GM10248 (cell line): ENCODE results near the gene PROM2.

Experiments used
- CTCF ChIA-PET: fragments of 300-600 bp; sonication (Branson Sonifier 250); formaldehyde crosslinking; extraction: SDS; loops from one replicate; lab custom pipeline; 2021; ENCODE audit warnings: antibody characterized with exemption; lab: Yijun Ruan, JAX
- POLR2A ChIA-PET: fragments of 350-650 bp; sonication (Branson Sonifier 250); formaldehyde crosslinking; extraction: SDS; loops from one replicate; lab custom pipeline; 2020; ENCODE audit warnings: antibody characterized with exemption; lab: Yijun Ruan, JAX
- DNase-seq: peaks from one replicate; pipeline ENCODE4 v3.0.0; 2012; ENCODE audit errors: extremely low spot score
- CTCF ChIP-seq: IDR thresholded peaks from 2 replicates; pipeline ENCODE4 v1.5.1; 2012; ENCODE audit warnings: mild to moderate bottlenecking, low read depth; ENCODE audit errors: extremely low read depth, missing control alignments, control extremely low read depth

The PROM2 gene

GRCh38 chr2:95278051-95278471 is 3.8 kb downstream of the PROM2 start:
- no peak for DNase-seq
- CTCF ChIA-PET = interaction anchor here (0.9 to 1.2 kb wide), 2 partner anchors 17 to 292 kb away, joined by 3 to 4 read pairs; no protein-coding TSS in a partner anchor
- POLR2A ChIA-PET = no interaction called here
- TF ChIP-seq CTCF = no peak

- DNase-seq = no peak
- POLR2A ChIA-PET = no interaction called here
- CTCF ChIA-PET = interaction anchor here (0.9 kb wide), 1 partner anchor 16 kb away, joined by 3 read pairs; no protein-coding TSS in a partner anchor
- TF ChIP-seq CTCF = no peak
Observed at GRCh38 chr2:95278637-95279225, 4.5 kb downstream of the PROM2 start.

GRCh38 chr2:95279435-95280035 is 5.3 kb downstream of the PROM2 start:
- ChIA-PET POLR2A (no interaction called here), CTCF (no interaction called here)
- no peak for TF ChIP-seq CTCF
- DNase-seq = no peak

- POLR2A ChIA-PET = no interaction called here
- no peak for TF ChIP-seq CTCF
- CTCF ChIA-PET = no interaction called here
Observed at GRCh38 chr2:95281071-95281470, 6.8 kb downstream of the PROM2 start.

GRCh38 chr2:95281786-95282185 is 7.5 kb downstream of the PROM2 start:
- TF ChIP-seq CTCF = no peak
- ChIA-PET POLR2A (no interaction called here), CTCF (interaction anchor here (1.3 kb wide), 1 partner anchor 64 kb away, joined by 3 read pairs; no protein-coding TSS in a partner anchor)
- no peak for DNase-seq

More at GRCh38 chr2:95281071-95281470, 6.8 kb downstream of the PROM2 start:
- no peak for DNase-seq

- no peak for TF ChIP-seq CTCF
Observed at GRCh38 chr2:95282458-95282857, 8.2 kb downstream of the PROM2 start.

More at GRCh38 chr2:95282458-95282857, 8.2 kb downstream of the PROM2 start:
- POLR2A ChIA-PET = no interaction called here
- CTCF ChIA-PET = interaction anchor here (1.3 kb wide), 1 partner anchor 63 kb away, joined by 3 read pairs; no protein-coding TSS in a partner anchor
- no peak for DNase-seq
